GM04504 (cell line): Measurements from ENCODE around the gene ZMYM4.
A peak's percentile ranks its signal among the peaks of the same experiment; 100 is the strongest.
"Not testable (repeated sequence)": the region's sequence is repeated elsewhere in the genome, so short reads cannot be mapped to it uniquely, and the experiment has no call there.

ENCODE experiments used
- DNase-seq: peaks from one replicate; pipeline ENCODE4 v3.0.0-alpha.2; 2012; ENCODE audit warnings: low read depth

The ZMYM4 gene

DNA sequence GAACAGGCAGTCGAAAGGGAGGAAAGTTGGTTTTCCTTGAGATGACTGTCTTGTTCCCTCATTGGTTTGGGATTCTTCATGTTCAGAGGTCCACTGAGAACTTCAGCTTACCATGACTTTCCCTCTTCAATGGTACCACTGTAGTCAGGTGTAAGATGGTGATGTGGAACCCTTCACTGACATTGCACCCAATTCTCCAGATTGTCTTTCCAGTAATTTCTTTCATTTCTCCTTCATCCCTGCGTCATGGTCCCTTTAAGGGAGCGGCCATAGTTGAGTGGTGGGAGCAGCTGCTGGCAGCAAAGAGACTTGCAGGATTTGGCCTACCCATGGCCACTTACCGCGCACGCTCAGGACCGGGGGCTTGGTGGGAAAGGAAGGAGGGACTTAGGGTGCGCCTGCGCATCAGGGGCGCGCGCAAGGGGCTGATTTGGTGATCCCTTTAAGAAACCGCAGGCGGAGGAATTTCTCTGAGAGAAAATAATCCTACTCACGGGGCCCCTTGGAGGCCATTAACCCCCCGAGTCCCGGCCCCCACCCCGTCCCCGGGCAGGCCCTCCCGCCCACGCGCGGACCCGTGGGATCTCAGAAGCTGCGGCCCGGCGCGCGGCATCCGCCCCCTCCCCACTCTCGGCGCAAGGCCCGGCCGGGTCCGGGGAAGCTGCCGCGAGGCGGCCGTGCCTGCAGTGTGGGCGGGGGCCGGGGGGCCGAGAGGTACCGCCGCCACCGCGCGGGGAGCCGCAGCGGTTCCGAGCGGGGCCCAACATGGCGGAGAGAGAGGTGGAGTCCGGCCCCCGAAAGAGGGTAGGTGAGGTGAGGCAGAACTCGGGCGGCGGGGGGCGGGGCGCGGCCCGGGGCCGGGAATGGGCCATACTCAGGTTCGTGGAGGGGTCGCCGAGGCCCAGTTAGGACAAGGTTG is at the start of gene ZMYM4:
TSS of gene ZMYM4 (plus strand) at position 428 of the 919 bp plus-strand sequence. CDS start at position 766, 338 bp downstream.
- peak; percentile 95 for DNase-seq

DNA sequence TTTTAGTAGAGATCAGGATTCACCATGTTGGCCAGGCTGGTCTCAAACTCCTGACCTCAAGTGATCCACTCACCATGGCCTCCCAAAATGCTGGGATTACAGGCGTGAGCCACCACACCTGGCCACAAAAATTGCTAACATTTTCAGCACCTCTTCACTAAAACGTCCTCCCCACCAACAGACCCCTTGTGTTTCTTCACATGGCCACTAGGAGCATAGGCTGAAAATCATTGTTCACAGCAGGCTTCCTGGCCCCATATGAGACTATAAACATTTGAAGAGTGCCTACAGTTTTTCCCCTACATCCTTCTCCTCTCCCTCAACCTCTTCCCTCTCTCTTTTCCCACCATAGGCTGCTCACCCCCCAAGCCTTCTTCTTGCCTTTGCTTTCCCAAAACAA is 47.5 kb upstream of the ZMYM4 start:
- no peak for DNase-seq

DNA sequence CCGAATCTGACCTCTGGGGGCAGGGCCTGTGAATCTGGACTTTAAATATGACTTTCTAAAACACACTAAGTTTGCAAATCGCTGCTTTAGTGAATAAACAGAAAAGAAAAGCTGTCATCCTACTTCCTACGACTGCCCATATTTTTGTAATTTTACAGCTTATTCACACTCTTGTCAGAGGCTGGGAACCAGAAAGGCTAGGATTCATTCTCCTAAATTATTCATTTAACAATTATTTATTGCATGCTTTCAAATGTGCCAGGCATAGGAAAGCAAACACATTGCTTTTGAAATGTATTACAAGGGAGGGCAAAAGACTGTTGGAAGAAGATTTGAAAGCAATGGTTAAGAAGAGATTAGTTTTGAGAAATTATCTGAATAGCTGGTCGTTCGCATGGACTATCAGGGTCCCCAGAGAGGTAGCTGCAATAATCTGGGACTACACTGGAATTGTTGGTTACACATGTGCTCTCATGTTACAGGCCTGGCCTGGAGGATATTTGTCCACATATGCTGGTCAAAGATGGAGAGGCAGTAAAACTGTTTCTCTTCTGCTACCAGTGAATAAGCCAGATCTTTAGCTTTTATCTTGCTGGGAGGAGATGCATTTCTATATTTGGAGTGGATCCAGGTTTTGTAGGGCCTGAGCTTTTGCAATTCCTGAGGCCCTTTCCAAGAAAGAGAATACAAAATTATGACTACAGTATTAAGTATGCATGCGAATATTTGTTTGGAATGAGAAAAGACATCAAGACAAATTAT is 46.0 kb upstream of the ZMYM4 start:
- peak; percentile 77 for DNase-seq

DNA sequence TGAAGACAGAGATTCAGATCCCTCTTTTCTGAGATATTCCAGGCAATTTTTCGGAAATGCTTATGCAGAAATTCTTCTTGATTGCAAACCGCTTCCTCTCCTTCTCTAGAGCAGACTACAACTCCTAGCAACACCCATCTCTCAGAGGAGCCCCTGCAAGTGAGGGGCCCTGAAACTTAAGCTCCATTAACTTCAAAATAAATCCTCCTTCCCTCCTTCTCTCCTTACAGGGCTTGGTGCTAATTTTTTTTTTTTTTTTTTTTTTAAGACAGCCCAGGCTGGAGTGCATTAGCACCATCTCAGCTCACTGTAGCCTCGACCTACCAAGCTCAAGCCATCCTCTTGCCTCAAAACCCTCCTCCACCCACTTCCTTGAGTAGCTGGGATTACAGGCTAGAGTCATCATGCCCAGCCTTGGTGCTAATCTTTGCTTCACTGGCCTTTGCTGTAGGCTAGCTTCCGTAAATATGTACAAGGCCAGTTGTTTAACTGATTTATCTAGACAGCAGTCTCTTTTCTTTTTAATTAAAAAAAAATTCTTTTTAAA is 45.4 kb upstream of the ZMYM4 start:
- no peak for DNase-seq

DNA sequence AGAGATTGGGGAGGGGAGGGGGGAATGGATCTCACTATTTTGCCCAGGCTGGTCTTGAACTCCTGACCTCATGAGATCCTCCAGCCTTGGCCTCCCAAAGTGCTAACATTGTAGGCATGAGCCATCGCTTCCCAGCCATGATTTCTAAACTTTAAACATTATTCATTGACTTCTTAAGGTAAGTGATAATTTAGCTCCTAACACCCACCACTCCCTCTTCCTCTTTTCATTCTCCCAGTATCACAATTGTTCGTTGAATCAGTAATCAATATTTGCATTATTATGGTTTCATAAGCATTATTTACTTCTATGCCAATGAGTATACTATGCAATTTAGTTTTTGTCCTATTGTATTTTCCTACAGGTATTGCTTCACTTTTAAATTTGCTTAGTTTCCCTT is 42.0 kb upstream of the ZMYM4 start:
- DNase-seq: no peak

DNA sequence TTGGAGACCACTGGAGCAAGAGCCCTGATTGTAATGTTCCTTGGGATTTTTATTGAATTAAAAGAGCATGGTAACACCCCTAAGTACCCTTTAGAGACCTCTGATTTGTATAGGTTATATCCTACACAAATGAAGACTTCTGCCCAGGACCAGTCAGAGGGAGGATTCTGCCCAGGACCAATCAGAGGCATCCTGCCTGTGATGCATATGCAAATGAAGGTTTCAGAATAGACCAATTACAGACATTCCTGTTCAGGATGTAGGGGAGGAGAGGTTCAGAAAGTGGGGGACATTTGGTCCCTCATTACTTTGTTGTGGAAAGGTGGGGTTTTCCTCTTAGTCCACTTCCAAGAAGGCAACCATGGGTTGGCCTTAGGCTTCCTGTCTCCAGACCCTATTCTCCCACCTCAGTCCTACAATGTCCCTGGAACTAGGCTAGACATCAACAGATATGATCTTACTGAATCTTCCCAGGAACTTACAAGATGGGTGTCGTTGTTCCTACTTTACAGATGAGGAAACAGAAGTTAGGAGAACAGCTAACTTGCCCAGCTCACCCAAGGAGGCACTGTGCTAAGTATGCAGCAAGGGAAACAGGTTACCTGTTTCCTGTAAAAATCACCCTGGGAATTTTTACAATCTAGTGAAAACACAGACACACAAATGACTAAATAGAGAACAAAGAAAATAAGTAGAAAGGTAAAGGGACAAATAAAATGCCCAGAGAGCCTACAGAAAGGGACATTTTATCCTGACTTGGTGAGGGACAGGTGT is 38.7 kb upstream of the ZMYM4 start:
- DNase-seq: no peak

DNA sequence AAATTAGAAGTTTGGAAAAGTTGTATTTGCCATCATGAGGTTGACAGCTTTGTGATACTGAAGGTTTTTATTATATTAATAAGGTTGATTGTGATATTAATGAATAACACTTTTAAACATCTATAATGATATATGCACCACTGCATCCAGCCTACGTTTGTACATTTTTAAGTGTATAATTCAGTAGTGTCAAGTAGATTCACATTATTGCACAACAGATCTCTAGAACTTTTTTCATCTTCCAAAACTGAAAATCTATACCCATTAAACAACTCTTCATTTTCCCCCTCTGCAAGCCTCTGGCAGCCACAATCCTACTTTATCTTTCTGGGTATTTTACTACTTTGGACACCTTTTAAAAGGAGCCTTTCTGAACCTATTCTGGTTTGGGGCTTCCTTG is 37.2 kb upstream of the ZMYM4 start:
- DNase-seq: no peak

DNA sequence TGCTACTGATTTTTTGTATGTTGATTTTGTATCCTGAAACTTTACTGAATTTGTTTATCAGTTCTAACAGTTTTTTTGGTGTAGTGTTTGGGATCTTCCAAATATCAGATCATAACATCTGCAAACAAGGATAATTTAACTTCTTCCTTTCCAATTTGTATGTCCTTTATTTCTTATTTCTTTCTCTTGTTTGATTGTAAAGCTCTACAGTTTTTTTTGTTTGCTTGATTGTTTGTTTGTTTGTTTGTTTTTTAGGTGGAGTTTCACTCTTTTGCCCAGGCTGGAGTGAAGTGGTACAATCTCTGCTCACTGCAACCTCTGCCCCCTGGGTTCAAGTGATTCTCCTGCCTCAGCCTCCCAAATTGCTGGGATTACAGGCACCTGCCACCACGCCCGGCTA is 31.7 kb upstream of the ZMYM4 start:
- not testable (repeated sequence) for DNase-seq

DNA sequence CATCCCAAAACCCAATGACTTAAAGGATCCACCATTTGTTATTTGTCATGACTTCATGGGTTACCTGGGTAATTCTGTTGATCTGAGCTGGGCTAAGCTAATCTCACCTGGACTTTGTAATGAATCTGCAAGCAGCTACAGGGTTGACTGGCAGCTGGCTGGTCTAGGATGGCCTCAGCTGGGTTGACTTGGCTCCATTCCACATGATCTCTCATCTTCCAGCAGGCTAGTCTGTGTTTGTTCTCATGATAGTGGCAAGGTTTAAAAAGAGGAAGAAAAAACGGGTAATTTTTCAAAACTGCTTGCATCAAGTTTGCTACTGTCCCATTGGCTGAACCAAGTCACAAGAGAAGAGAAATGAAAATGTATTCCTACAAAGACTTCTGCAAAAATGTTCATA is 24.8 kb upstream of the ZMYM4 start:
- DNase-seq: no peak

DNA sequence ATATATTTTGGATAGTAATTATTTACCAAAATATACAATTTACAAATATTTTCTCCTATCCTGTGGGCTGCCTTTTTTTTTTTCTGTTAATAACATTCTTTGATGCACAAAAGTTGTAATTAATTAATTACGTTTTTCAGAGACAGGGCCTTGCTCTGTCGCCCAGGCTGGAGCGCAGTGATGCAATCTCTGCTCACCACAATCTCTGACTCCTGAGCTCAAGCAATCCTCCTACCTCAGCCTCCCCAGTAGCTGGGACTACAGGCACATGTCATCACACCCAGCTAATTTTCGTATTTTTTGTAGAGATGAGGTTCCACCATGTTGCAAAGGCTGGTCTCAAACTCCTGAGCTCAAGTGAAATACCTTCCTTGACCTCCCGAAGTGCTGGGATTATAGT is 21.3 kb upstream of the ZMYM4 start:
- no peak for DNase-seq

DNA sequence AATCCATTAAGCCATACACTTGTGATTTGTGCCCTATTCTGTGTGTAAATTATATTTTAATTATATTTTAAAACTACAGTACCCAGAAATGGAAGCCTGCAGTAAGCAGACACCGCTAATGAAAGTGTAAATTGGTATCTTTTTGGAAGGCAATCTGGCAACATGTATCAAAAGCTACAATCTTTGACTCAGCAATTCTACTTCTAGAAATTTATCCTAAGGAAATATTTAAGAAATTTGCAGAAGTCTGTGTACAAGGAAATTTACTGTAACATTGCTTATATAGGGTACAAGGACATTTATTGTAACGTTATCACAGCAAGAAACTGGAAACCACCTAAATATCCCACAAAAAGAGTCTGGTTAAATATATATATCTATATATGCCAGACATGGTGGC is 14.6 kb upstream of the ZMYM4 start:
- no peak for DNase-seq

DNA sequence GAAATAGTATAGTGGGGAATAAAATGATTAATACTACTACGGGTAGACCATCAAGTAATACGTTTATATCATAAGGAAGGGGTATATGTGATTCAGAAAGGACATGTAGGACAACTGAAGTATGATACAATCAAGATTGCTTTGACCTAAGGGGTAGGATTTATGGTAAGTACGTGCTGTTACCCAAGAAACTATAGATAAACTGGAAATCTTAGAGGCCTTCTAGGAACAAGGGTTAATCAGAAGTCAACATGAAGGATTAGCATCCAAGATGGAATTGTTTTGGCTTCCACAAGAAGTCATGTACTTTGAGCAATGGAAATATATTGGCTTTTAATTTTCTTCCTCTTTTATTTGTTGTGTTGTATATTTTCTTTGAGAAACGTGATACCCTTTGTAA is 13.2 kb upstream of the ZMYM4 start:
- DNase-seq: no peak

DNA sequence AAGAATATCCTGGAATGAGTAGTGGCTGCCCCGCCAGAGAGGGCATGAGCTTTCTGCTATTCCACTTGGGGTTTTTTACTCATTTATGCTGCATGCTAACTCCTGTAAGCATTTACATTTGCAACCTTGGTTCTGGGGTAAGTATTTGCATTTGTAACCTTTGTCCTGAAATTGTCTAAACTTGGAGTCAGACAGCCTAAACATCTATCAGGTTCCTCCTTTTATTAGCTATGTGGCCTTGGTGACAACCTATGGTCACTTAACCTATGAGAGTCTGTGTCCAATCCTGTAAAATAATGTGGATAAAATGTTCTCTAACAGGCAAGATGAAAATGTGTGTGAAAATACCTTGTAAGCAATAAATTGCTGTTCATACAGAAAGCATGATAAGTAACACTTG is 8.9 kb upstream of the ZMYM4 start:
- DNase-seq: no peak

DNA sequence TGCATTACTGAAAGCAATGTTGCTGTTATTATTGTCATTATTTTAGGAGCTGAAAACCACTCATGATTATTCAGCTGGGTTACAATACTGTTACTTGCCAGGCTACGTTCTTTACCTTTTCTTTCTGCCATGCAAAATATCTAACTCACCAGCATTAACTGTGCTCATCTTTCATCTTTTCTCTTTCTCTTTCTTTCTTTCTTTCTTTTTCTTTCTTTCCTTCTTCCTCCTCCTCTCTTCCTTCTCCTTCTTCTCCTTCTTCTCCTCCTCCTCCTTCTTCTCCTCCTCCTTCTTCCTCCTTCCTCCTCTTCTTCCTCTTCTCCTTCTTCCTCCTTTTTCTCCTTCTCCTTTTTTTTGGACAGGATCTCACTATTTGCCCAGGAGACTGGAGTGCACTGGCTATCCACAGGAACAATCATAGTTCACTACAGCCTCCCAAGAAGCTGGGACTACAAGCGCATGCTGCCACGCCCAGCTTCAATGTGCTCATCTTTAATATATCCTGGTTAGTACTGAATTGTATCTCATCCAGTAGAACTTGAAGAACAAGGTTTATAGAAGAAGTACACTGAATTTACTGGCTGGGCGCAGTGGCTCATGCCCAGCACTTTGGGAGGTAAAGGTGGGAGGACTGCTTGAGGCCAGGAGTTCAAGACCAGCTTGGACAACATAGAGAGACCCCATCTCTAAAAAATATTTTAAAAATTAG is 6.9 kb upstream of the ZMYM4 start:
- DNase-seq: no peak

DNA sequence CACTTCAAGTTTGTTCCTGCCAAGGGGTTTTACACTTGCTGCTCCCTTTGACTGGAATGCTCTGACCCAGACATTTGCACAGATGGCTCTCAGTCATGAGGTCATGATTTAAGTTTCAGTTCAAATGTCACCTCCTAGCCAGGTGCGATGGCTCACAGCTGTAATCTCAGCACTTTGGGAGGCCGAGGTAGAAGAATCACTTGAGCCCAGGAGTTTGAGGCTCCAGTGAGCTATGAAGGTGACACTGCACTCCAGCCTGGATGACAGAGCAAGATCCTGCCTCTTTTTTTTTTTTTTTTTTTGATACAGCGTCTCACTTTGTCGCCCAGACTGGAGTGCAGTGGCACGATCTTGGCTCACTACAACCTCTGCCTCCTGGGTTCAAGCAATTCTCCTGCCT is 4.5 kb upstream of the ZMYM4 start:
- no peak for DNase-seq

DNA sequence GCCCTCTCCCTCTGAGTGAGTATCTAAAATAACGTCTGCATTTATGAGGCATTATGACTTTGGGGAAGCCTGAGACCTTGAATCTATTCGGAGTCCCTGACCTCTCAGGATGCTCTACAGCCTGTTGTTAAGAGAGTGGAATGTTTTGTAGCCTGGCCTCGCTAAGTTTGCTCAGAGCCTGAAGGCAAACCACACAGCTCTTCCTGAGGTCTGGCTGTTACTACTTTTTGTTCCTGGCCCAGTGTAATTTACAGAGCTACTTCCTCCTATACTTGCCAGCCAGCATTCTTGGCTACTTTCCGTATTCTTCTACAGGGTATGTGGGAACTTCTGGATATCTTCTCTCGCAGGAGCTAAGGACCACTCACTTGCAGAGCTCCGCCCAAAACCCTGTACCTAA is 3.6 kb upstream of the ZMYM4 start:
- DNase-seq: no peak

DNA sequence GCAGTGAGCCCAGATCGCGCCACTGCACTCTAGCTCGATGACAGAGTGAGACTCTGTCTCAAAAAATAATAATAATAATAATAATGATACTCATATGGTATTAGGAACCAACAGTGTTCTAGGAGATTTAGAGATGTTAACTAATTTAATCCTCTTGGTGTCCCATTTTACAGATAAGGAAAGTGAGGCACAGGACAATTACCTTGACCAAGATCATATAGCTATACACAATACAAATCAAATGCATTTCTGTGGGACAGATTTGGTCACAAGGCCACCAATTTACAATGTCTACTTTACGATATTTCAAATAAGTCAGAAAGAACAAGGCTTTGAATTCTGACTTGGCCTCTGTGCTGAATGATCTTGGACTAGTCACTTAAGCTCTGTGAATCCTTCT is 2.2 kb upstream of the ZMYM4 start:
- DNase-seq: no peak

DNA sequence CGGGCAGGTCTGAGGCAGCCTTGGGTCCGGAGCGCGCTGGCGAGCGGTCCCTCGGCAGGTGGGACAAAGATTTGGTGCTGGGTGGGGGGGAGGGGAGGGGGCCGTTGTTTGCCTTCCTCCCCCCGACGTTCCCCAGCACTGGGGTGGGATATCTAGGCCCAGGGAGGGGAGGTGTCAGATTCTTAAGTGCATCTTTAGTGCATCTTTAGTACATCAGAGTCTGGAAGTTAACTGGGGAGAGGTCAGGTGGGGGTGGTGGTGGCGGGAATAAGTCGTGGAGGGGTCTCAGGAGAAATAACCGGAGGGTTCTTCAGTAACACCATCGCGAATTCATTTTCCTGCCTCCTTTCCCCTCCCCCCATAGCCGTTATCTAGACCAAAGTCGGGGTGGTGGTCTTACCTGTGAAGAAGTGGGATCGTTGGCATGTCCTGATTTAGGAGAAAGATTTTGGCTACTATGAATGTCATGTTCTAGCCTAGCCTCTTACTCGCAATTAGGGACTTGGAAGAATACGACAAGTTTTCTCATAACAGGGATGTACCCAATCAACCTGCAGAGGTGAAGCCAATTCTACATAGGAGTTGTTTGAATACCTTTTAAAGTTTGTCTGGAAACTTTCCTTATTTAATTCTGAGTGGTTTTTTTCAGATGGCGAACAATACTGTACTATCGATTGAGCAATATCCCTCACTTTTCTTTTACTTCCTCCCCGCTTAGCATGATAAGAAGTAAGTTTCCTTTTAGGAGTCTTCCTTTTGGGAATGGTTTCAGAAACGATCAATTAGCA is 886 bp downstream of the ZMYM4 start:
- no peak for DNase-seq

DNA sequence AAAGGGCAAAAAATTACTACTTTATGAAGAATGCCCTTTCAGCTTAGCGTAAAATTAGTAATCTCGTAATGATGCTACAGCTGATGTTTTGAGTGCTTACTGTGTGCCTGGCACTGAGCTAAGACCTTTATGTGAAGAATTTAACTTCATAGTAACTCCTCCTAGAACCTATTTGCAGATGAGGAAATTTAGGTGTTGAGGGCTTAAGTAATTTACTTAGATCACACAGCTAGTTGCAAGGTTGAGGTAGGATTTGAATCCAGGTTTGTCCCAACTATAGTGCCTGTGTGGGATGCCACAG is 1.4 kb downstream of the ZMYM4 start:
- no peak for DNase-seq

DNA sequence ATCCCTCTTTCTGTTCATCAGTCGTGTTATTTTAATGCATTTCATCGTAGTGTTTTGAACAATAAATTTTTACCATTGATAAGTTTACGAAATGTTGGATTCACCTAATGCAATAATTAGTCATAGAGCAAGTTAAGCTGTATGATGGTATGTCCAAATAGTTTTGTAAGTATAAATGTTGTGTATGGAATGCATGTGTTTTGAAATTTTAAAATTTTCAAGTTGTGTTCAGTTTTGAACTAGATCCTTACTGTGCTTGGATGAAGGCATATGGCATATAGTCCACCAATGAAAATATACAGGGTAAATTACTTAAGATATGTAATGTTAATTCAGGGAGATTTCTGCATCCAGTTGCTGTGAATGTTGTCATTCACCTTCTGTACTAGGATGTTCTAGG is 2.3 kb downstream of the ZMYM4 start:
- DNase-seq: no peak

DNA sequence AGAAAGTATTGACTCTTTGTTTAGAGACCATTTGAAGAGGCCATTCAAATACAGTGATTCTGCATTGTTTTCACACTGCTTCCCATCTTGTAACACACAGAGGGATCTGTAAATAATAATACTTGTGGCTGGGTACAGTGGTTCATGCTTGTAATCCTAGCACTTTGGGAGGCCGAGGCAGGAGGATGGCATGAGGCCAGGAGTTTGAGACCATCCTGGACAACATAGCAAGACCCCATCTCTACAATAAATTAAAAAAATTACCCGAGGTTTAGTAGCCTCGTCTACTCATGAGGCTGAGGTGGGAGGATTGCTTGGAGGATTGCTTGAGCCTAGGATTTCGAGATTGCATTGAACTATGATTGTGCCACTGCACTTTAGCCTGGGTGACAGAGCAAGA is 5.7 kb downstream of the ZMYM4 start:
- no peak for DNase-seq
